NCI-H226 (cell line): Measurements from ENCODE around the gene BAIAP2L2.
"Not testable (repeated sequence)": the region's sequence is repeated elsewhere in the genome, so short reads cannot be mapped to it uniquely, and the experiment has no call there.

Experiments
- DNase-seq: peaks from one replicate; pipeline ENCODE4 v3.0.0-alpha.2; 2015

Gene BAIAP2L2

GRCh38 chr22:38080474-38080849 is 30.0 kb downstream of the BAIAP2L2 start:
- no peak for DNase-seq

GRCh38 chr22:38079804-38080203 is 30.7 kb downstream of the BAIAP2L2 start:
- DNase-seq: no peak

- not testable (repeated sequence) for DNase-seq
These were observed 31.3 kb downstream of the BAIAP2L2 start for GRCh38 chr22:38079208-38079607.

GRCh38 chr22:38078046-38078840 is 32.2 kb downstream of the BAIAP2L2 start:
- DNase-seq: no peak

GRCh38 chr22:38077595-38077994 is 32.9 kb downstream of the BAIAP2L2 start:
- DNase-seq: no peak

GRCh38 chr22:38077096-38077495 is 33.4 kb downstream of the BAIAP2L2 start:
- DNase-seq: no peak

GRCh38 chr22:38075961-38076360 is 34.5 kb downstream of the BAIAP2L2 start:
- no peak for DNase-seq

GRCh38 chr22:38075105-38075825 is 35.2 kb downstream of the BAIAP2L2 start:
- no peak for DNase-seq

GRCh38 chr22:38074181-38075104 is 36.0 kb downstream of the BAIAP2L2 start:
- no peak for DNase-seq

- DNase-seq: no peak
These were observed 37.0 kb downstream of the BAIAP2L2 start for GRCh38 chr22:38073150-38074130.

GRCh38 chr22:38072322-38073149 is 37.9 kb downstream of the BAIAP2L2 start:
- DNase-seq: no peak

GRCh38 chr22:38071421-38072321 is 38.8 kb downstream of the BAIAP2L2 start:
- DNase-seq: no peak

- no peak for DNase-seq
These were observed 40.1 kb downstream of the BAIAP2L2 start for GRCh38 chr22:38070250-38070921.

GRCh38 chr22:38069372-38070249 is 40.9 kb downstream of the BAIAP2L2 start:
- DNase-seq: no peak

GRCh38 chr22:38068641-38069371 is 41.7 kb downstream of the BAIAP2L2 start:
- no peak for DNase-seq

- DNase-seq: no peak
These were observed 42.6 kb downstream of the BAIAP2L2 start for GRCh38 chr22:38067761-38068360.

GRCh38 chr22:38067028-38067415 is 43.5 kb downstream of the BAIAP2L2 start:
- no peak for DNase-seq
